Neuronal stem cell (in vitro differentiated cells): ENCODE results near the gene SEL1L3.

ENCODE experiments used
- DNase-seq: peaks from one replicate; pipeline ENCODE4 v3.0.0-alpha.2; 2013; ENCODE audit warnings: low spot score
- H2AFZ ChIP-seq: one replicate; pipeline ENCODE4 v1.6.1; 2013; ENCODE audit warnings: mild to moderate bottlenecking, low read length, inconsistent platforms
- H2AK5ac ChIP-seq: 2 replicates; pipeline ENCODE4 v1.6.1; 2013; ENCODE audit warnings: low read depth, mild to moderate bottlenecking, inconsistent platforms, low read length, moderate library complexity, mixed read lengths
- H2BK120ac ChIP-seq: 2 replicates; pipeline ENCODE4 v1.6.1; 2013; ENCODE audit warnings: low read depth, mild to moderate bottlenecking, inconsistent platforms, low read length, moderate library complexity, mixed read lengths
- H2BK12ac ChIP-seq: one replicate; pipeline ENCODE4 v1.6.1; 2013; ENCODE audit warnings: low read length, inconsistent platforms
- H2BK15ac ChIP-seq: 2 replicates; pipeline ENCODE4 v1.6.1; 2013; ENCODE audit warnings: mild to moderate bottlenecking, low read length, inconsistent platforms, mixed read lengths
- H2BK5ac ChIP-seq: one replicate; pipeline ENCODE4 v1.6.1; 2013; ENCODE audit warnings: inconsistent platforms, mild to moderate bottlenecking, low read length, moderate library complexity
- H3K14ac ChIP-seq: one replicate; pipeline ENCODE4 v1.6.1; 2013; ENCODE audit warnings: low read length, inconsistent platforms
- H3K18ac ChIP-seq: 2 replicates; pipeline ENCODE4 v1.6.1; 2013; ENCODE audit warnings: low read length, inconsistent platforms
- H3K23ac ChIP-seq: 2 replicates; pipeline ENCODE4 v1.6.1; 2013; ENCODE audit warnings: low read depth, mild to moderate bottlenecking, mixed read lengths, low read length, inconsistent platforms; ENCODE audit not compliant: poor library complexity
- H3K27ac ChIP-seq: replicated peaks from 3 replicates; pipeline ENCODE4 v1.5.1; 2013; ENCODE audit warnings: low read length, inconsistent platforms
- H3K27me3 ChIP-seq, 3 experiments: 2 replicates each; pipeline ENCODE4 v1.6.1; 2013; ENCODE audit warnings: low read length in 3 of 3, mild to moderate bottlenecking in 2 of 3, inconsistent platforms in 1 of 3, low read depth in 1 of 3, mixed read lengths in 1 of 3, moderate library complexity in 1 of 3; ENCODE audit not compliant: control insufficient read depth in 3 of 3, insufficient read depth in 3 of 3
- H3K36me3 ChIP-seq, 2 donors: replicated peaks in 1 of 2; 2 replicates each; pipeline ENCODE4 v1.6.1; 2013; ENCODE audit warnings: low read length in 2 of 2; ENCODE audit not compliant: control insufficient read depth in 2 of 2, insufficient read depth in 2 of 2
- H3K4ac ChIP-seq: 2 replicates; pipeline ENCODE4 v1.6.1; 2013; ENCODE audit warnings: inconsistent platforms, mild to moderate bottlenecking, low read length, moderate library complexity
- H3K4me1 ChIP-seq, 2 donors: 1 replicate in 1 of 2; 2 replicates in 1 of 2; pipeline ENCODE4 v1.6.1; 2013; ENCODE audit warnings: low read length in 2 of 2, low read depth in 1 of 2; ENCODE audit not compliant: control insufficient read depth in 2 of 2, insufficient read depth in 1 of 2
- H3K4me2 ChIP-seq: one replicate; pipeline ENCODE4 v1.6.1; 2013; ENCODE audit warnings: mild to moderate bottlenecking, low read length, inconsistent platforms; ENCODE audit not compliant: insufficient read depth, poor library complexity, severe bottlenecking
- H3K4me3 ChIP-seq, 2 donors: 2 replicates each; pipeline ENCODE4 v1.5.1; 2013; ENCODE audit warnings: low read length in 2 of 2, mild to moderate bottlenecking in 2 of 2, inconsistent platforms in 1 of 2, moderate library complexity in 1 of 2
- H3K79me1 ChIP-seq: one replicate; pipeline ENCODE4 v1.6.1; 2013; ENCODE audit warnings: low read depth, mild to moderate bottlenecking, inconsistent platforms, low read length, moderate library complexity
- H3K9ac ChIP-seq: one replicate; pipeline ENCODE4 v1.6.1; 2013; ENCODE audit warnings: mild to moderate bottlenecking, low read depth, low read length, inconsistent platforms; ENCODE audit not compliant: poor library complexity
- H3K9me3 ChIP-seq, 2 donors: replicated peaks in 1 of 2; 2 replicates each; pipeline versions ENCODE3 to v1.6.1; 2013; ENCODE audit warnings: low read length in 2 of 2, mild to moderate bottlenecking in 2 of 2, inconsistent platforms in 1 of 2, low read depth in 1 of 2, mixed read lengths in 1 of 2, moderate library complexity in 1 of 2; ENCODE audit not compliant: control insufficient read depth in 2 of 2, insufficient read depth in 1 of 2
- H4K8ac ChIP-seq: one replicate; pipeline ENCODE4 v1.6.1; 2013; ENCODE audit warnings: low read depth, mild to moderate bottlenecking, inconsistent platforms, low read length, moderate library complexity
- H4K91ac ChIP-seq: one replicate; pipeline ENCODE4 v1.6.1; 2013; ENCODE audit warnings: low read length, low read depth, mild to moderate bottlenecking, inconsistent platforms; ENCODE audit not compliant: poor library complexity
- WGBS, 2 donors: extraction: QIAGEN DNeasy Blood & Tissue Kit; methylation state at CpG; one replicate each; pipeline ENCODE4 v1.1.7; 2013; ENCODE audit warnings: missing lambda C conversion rate in 2 of 2, mixed read lengths in 1 of 2; ENCODE audit not compliant: insufficient read length in 2 of 2, insufficient replicate concordance in 1 of 2; ENCODE audit errors: extremely low coverage in 2 of 2; 5-methylcytosine and 5-hydroxymethylcytosine counted together

SEL1L3 gene

GRCh38 chr4:25843340-25844097 is 19.3 kb downstream of the SEL1L3 start:
- Histone ChIP-seq H3K27ac (no peak overlapping the region), H3K9ac (peak overlapping the region; percentile 71), H3K18ac (peak overlapping the region; percentile 32), H2BK5ac (no peak overlapping the region), H3K4me1 (peaks cover 3 to 4% of the 10 kb centered on the region in 2 donors), H3K79me1 (peaks cover 3% of the 10 kb centered on the region), H2BK15ac (no peak overlapping the region), H3K27me3 (no peaks in the 10 kb centered on the region), H2AK5ac (peak overlapping the region; percentile 22), H3K4me3 (no peak overlapping the region), H3K23ac (peak overlapping the region; percentile 78), H2AFZ (no peak overlapping the region), H4K91ac (no peak overlapping the region), H3K4ac (no peak overlapping the region), H4K8ac (no peak overlapping the region), H3K9me3 (no peaks in the 10 kb centered on the region), H3K36me3 (peaks cover 0 to 5% of the 10 kb centered on the region in 2 donors), H3K14ac (peak overlapping the region; percentile 72), H2BK12ac (no peak overlapping the region), H2BK120ac (no peak overlapping the region), H3K4me2 (no peak overlapping the region)
- no CpG with 5 or more reads among the region's 22 CpGs for WGBS, 2 donors
- no peak for DNase-seq

GRCh38 chr4:25842229-25842845 is 20.5 kb downstream of the SEL1L3 start:
- no peak overlapping the region for H2BK5ac ChIP-seq
- H2BK15ac ChIP-seq = no peak overlapping the region
- no peak overlapping the region for H3K9ac ChIP-seq
- no peaks in the 10 kb centered on the region for H3K9me3 ChIP-seq
- no peak overlapping the region for H3K14ac ChIP-seq
- no peak overlapping the region for H3K23ac ChIP-seq
- DNase-seq = no peak
- H3K27ac ChIP-seq = no peak overlapping the region
- H3K4ac ChIP-seq = no peak overlapping the region
- H3K27me3 ChIP-seq = no peaks in the 10 kb centered on the region
- H3K36me3 ChIP-seq = peaks cover 0 to 5% of the 10 kb centered on the region in 2 donors
- H3K4me2 ChIP-seq = no peak overlapping the region
- no peak overlapping the region for H3K4me3 ChIP-seq
- peak overlapping the region; percentile 6 for H4K91ac ChIP-seq
- peak overlapping the region; percentile 57 for H3K18ac ChIP-seq
- no CpG with 5 or more reads among the region's 5 CpGs for WGBS, 2 donors
- H2BK12ac ChIP-seq = no peak overlapping the region
- peak overlapping the region; percentile 29 for H2AK5ac ChIP-seq
- H4K8ac ChIP-seq = no peak overlapping the region
- peaks cover 3 to 4% of the 10 kb centered on the region in 2 donors for H3K4me1 ChIP-seq
- H3K79me1 ChIP-seq = peaks cover 3% of the 10 kb centered on the region
- no peak overlapping the region for H2BK120ac ChIP-seq
- no peak overlapping the region for H2AFZ ChIP-seq

- no peak overlapping the region for H4K91ac ChIP-seq
- H2AFZ ChIP-seq = no peak overlapping the region
- DNase-seq = no peak
- H3K79me1 ChIP-seq = peaks cover 2% of the 10 kb centered on the region
- H3K4me2 ChIP-seq = no peak overlapping the region
- H3K4ac ChIP-seq = no peak overlapping the region
- no peak overlapping the region for H3K23ac ChIP-seq
- no peaks in the 10 kb centered on the region for H3K27me3 ChIP-seq
- H3K14ac ChIP-seq = no peak overlapping the region
- H3K9me3 ChIP-seq = no peaks in the 10 kb centered on the region
- H2BK12ac ChIP-seq = no peak overlapping the region
- H2BK15ac ChIP-seq = no peak overlapping the region
- no peak overlapping the region for H3K18ac ChIP-seq
- H2BK5ac ChIP-seq = no peak overlapping the region
- H2AK5ac ChIP-seq = no peak overlapping the region
- H3K36me3 ChIP-seq = no peaks in the 10 kb centered on the region
- 100% methylated on average over 1 of the region's 12 CpGs; no CpG with 5 or more reads in 1 of the 2 donors for WGBS, 2 donors
- H4K8ac ChIP-seq = no peak overlapping the region
- H2BK120ac ChIP-seq = no peak overlapping the region
- no peak overlapping the region for H3K27ac ChIP-seq
- H3K9ac ChIP-seq = no peak overlapping the region
- H3K4me3 ChIP-seq = no peak overlapping the region
- H3K4me1 ChIP-seq = peaks cover 3 to 4% of the 10 kb centered on the region in 2 donors
Measured at GRCh38 chr4:25839687-25840086, 23.1 kb downstream of the SEL1L3 start.

GRCh38 chr4:25839233-25839632 is 23.6 kb downstream of the SEL1L3 start:
- H3K4ac ChIP-seq = no peak overlapping the region
- no peak for DNase-seq
- H4K8ac ChIP-seq = no peak overlapping the region
- no peak overlapping the region for H4K91ac ChIP-seq
- H3K79me1 ChIP-seq = peaks cover 2% of the 10 kb centered on the region
- H3K9me3 ChIP-seq = no peaks in the 10 kb centered on the region
- H2BK15ac ChIP-seq = no peak overlapping the region
- H3K27me3 ChIP-seq = no peaks in the 10 kb centered on the region
- no peaks in the 10 kb centered on the region for H3K36me3 ChIP-seq
- no peak overlapping the region for H3K4me3 ChIP-seq
- WGBS, 2 donors = no CpG with 5 or more reads among the region's 8 CpGs
- H2BK120ac ChIP-seq = no peak overlapping the region
- peaks cover 3 to 4% of the 10 kb centered on the region in 2 donors for H3K4me1 ChIP-seq
- H3K9ac ChIP-seq = no peak overlapping the region
- H3K4me2 ChIP-seq = no peak overlapping the region
- H3K18ac ChIP-seq = no peak overlapping the region
- H2BK12ac ChIP-seq = no peak overlapping the region
- H2AFZ ChIP-seq = no peak overlapping the region
- no peak overlapping the region for H3K23ac ChIP-seq
- H3K27ac ChIP-seq = no peak overlapping the region
- H3K14ac ChIP-seq = no peak overlapping the region
- no peak overlapping the region for H2AK5ac ChIP-seq
- H2BK5ac ChIP-seq = no peak overlapping the region
